GM19372 (cell line): Measurements from ENCODE around the gene PPP2R2D.
"Not testable (repeated sequence)": the region's sequence is repeated elsewhere in the genome, so short reads cannot be mapped to it uniquely, and the experiment has no call there.

Source experiments
- ATAC-seq: cut with Tn5 transposase; IDR thresholded peaks from one replicate; pipeline ENCODE4 v1.9.1; 2021; ENCODE audit warnings: mild to moderate bottlenecking, low read depth, moderate library complexity; ENCODE audit not compliant: unreplicated experiment

Gene PPP2R2D

DNA sequence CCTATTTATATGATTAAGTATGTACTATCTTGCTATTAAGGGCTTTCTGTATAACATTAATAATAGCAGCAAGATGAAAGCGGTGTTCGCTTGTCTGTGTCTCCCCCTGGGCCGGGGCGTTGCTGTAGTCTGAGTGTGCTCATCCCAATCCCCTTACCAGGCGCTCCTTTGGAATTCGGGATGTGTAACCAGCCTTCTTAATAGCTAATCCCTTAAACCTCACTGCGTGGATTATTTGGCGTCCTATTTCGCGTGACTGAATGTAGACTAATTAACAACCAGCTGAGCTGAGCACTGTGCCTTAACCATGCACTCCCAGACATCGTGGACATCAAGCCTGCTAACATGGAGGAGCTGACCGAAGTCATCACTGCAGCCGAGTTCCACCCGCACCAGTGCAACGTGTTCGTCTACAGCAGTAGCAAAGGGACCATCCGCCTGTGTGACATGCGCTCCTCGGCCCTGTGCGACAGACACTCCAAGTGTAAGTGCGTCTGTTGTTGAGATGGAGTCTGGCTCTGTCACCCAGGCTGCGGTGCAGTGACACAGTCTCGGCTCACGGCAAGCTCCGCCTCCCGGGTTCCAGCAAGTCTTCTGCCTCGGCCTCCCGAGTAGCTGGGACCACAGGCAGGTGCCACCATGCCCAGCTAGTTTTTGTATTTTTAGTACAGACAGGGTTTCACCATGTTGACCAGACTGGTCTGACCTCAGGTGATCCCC, 44.3 kb downstream of the PPP2R2D start:
- no peak for ATAC-seq

DNA sequence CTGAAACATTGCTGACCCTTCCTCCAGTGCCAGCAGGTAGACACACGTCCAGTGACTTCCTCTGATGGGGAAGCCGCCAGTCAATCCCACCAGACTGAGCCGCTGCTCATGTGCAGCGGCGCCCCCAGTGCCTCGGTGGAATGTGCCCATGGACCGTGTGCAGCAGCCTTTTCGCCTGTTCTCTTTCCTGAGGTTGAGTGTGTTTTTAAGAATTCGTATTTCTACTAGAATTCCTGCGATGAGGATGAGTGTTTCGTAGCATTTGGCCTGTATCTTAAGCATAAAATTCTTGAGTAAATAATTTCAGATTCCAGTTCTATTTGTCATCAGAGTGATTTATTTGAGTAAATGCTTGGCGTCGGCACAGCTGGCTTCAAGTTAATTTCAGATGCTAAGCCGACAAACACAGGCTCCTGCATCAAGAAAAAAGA, 45.5 kb downstream of the PPP2R2D start:
- no peak for ATAC-seq

DNA sequence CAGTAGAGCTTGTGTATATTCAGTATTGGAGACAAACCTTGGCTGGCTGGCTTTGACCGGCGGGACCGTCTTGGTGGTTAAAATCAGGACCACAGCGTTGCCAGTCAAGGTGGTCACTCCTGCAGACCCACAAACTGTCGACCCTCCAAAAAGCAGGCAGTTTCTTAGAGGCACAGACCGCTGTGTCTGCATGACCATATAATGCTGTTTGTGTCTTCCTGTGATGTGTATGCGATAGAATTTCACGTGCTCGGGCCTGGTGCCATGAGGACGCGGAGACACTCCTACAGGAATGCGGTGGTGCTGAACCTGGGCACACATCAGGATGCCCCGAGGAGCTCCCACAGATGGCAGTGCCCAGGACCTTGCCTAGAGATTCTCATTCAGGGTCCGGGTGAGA, 46.1 kb downstream of the PPP2R2D start:
- ATAC-seq = no peak

DNA sequence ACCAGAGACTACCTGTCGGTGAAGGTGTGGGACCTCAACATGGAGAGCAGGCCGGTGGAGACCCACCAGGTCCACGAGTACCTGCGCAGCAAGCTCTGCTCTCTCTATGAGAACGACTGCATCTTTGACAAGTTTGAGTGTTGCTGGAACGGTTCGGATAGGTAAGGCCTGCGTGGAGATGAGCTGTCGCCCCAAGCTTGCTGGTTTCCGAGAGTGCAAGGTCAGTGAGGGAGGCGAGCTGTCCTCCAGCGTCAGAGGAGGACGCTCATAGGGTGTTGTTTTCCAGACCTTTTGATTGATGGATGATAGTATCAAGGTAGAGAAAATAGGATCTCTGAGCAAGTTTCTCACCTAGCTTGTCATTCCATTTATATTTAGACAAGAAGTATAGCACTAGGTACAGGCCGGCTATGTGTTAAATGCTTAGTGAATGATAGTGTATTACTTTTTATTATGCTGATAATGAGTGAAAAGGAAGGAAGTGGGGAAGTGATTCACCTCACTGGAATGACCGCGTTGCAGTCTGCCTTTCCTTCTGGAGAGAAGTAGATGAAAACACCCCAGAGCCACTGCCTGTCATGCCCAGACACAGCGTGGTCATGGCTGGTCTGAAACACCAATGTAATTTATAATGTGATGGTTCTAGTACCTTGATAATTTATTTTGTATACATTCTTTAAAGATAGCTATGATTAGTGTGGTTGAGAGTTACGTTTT, 47.0 kb downstream of the PPP2R2D start:
- ATAC-seq = no peak

DNA sequence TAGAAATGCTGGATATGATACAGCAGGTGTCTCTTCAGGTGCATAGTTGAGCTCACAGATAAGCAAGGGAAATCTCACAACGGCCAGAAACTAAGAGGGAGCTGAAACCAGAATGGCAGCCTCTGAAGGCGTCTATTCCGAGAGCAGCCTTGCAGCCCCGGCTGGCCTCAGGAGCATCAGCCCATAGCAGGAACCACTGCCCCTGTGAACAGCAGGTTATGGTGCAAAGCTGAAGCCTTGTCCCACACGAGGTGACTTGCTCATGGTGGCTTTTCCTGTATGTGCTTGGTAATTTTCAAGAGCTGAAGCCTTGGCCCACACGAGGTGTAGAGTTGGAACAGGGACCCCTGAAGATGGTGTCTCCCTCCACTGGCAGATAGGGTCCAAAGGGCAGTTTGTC, 47.7 kb downstream of the PPP2R2D start:
- ATAC-seq = no peak

DNA sequence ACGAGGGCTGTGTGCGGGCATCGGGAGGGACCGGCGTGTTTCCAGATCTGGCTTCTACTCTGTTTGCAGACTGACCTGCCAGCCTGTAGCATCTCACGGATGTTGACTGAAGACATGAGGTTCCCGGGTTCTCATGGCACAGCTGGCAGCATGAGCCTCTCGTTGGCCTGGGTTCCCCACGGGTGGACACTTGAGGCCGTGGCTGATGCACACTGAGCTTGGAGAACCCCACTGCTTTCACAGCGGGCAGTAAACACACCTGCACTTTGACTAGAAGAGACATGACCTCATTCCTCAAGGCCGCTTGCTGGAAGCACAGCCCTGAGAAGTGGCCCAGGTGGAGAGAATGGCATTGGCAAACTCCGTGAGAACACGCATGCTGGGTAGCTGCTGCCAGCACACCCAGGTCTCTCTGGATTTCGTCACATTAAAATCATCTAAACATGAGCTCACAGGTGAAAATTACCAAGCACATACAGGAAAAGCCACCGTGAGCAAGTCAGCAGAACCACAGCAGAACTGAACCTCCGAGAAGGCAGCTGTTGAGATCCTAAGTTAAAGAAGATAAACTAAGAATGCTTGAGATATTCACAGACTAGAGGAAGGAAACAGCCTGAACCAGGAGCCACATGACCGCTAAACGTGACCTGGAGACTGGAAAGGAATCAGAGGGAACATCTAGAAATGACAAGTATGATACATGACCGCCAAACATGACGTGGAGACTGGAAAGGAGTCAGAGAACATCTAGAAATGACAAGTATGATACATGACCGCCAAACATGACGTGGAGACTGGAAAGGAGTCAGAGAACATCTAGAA, 48.4 kb downstream of the PPP2R2D start:
- no peak for ATAC-seq

DNA sequence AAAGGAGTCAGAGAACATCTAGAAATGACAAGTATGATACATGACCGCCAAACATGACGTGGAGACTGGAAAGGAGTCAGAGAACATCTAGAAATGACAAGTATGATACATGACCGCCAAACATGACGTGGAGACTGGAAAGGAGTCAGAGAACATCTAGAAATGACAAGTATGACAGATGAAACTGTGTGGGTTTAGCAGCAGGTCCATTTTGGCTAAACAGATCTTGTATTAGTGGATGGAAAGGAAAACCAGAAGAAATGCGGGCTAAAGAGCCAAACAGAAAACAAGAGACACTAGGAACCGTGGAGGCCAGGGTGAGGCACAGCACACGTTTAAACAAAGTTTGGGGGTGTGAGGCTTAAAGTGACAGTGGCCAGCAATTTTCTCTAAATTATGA, 49.1 kb downstream of the PPP2R2D start:
- ATAC-seq = not testable (repeated sequence)

DNA sequence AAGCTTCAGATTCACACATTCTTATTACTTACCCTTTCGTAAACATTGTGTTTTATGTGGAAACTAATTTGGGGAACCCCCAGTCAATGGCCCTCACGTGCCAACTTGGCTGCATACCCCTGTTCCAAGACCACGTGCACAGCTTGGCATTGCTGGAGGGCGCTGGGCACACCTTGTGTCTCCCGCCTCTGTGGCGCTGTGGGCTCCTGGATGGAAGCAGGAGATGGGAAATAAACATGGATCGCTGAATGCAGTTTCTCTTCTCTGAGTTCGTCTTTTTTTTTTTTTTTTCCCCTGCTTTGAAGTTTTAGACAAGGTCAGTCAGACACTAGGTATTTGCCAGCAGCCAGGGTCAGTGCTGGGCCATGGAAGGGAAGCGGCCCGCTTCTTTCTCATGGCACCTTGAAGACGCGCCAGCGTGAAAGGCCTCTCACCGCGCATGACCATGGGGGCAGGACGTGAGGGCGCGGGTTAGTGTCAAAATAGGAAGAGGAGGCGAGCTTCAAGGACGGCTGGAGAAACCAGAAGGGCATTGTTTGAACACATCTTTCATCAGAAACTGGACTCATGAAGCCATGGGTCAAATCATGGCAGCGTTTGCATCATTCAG, 53.7 kb downstream of the PPP2R2D start:
- no peak for ATAC-seq

DNA sequence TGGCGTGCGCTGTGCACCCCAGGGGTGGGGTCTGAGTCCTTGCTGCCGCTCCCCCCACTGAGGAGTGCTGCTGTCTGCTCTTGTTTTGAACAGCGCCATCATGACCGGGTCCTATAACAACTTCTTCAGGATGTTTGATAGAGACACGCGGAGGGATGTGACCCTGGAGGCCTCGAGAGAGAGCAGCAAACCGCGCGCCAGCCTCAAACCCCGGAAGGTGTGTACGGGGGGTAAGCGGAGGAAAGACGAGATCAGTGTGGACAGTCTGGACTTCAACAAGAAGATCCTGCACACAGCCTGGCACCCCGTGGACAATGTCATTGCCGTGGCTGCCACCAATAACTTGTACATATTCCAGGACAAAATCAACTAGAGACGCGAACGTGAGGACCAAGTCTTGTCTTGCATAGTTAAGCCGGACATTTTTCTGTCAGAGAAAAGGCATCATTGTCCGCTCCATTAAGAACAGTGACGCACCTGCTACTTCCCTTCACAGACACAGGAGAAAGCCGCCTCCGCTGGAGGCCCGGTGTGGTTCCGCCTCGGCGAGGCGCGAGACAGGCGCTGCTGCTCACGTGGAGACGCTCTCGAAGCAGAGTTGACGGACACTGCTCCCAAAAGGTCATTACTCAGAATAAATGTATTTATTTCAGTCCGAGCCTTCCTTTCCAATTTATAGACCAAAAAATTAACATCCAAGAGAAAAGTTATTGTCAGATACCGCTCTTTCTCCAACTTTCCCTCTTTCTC, 55.0 kb downstream of the PPP2R2D start:
- no peak for ATAC-seq

DNA sequence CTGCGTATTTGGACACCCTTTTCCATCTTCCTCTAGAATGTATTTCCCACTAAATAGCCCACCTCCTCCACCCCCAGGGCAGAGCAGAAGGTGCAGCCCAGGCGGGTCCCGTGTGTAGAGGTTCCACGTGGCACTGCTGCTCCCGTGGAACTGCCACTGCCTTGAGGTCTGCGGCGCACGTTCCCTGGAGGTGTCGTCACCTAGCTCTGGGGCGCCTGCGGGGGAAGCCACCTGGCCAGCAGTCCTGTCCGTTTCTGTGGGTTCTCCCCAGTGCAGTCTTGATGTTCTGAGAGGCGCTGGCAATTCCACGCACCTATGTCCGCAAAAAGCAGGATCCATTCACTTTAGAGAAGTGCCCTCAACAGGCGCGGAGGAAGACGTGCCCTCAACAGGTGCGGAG, 59.0 kb downstream of the PPP2R2D start:
- no peak for ATAC-seq

DNA sequence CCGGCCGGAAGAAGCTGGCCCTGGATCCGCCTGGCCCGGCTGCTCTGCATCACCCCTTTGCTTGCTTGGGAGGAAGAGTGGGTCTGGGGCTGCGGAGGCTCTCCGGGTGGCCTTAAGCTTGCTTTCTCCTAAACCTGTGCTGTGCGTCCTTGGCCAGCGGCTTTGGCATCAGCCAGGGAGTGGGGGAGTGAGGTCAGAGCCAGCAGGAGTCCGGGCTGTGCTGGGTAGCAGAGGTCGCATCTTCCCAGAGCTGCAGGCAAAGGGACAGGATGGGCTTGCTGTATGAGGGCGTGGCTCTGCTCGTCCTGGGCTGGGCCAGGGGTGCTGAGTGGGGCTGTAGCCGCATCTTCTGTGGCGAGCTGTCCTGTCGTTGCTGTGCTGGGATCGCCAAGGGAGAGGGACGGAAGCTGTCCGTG, 59.8 kb downstream of the PPP2R2D start:
- ATAC-seq = no peak

DNA sequence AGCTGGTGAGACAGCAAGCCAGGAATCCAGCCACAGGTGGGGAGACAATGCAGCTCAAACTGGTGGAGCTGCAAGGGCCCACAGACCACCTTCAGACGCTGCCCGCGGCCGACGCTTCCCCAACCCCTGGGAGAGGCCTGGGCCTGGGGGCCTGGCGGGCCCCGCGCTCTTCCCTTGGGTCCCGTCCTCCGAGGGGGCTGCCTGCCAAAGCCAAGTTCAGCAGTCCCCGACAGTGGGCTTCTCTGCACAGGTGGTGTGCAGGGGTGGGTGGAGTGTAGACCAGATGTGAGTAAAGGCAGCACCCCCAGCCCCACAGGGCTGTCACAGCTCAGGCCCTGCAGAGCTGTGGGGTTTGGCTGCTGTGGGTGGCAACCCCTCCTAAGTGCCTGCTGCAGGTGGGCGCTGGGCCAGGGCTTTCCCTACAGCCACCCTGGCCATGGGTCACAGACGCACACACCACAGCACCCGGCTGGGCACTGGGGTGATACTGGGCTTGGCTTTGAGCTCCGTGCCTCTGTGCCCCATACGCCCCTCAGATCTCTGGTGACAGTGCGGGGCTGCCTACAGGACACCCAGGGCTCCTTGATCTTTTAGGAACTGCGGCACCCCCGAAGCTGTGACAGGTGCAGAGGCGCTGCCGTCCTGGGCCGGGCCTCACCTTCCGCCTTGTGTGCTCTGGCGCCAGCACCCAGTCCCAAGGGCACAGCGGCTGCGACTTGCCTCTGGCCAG, 60.4 kb downstream of the PPP2R2D start:
- no peak for ATAC-seq

DNA sequence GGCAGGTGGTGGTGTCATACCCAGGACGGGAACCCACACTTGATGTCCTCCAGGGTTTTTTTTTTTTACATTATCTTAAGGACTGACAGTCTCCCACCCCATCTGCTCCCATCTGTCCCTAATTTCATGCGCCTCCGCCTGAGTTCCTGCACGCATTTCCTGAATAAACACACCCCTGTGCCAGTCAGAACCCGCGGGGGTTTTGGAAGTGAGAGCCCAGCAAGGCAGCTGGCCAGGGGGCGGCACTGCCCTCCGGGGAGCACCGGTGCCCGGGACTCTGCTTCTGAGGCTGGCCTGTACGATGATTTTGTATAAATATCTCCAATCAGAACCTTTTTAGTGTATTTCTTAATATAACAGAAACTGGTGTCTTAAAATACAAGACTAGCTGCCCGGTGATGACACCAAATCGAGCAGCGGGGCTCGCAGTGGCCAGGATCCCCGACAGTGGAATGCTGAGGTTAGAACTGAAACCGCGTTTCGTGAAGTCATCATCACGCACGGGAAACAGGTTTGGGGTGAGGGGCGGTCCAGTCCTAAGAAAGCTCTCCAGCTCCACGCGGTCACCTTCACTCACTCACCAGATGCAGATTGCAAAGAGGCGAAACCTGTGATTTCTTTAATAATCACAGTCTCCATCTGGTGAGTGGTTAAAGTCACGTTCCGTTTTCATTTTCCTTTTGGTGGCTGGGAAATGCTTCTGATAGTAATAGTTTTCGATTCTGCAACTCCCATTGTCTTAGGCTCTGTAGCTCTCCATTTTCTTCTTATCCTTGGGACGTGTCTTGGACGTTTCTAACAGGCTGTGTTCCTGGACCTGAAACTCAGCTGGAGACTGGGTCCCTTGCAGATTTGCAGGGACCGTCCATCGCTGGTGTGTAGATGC, 61.2 kb downstream of the PPP2R2D start:
- no peak for ATAC-seq

DNA sequence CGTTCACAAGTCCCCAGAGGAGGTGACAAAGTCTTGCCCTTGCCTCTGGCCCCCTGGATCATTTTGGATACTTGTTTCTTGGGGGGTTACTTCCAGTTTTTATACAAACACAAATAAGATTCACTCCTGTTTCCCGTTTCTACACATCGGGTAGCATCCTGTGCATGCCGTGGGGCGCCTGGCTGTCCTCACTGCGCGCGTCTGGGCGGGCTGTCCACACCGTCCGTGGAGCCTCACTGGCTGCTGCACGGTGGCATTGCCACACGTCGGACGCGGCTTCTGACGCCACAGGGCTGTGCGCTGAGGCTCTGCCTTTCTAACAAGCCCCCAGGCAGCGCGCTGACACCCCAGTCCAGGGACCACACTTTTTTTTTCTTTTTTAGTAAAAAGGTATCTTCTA, 62.5 kb downstream of the PPP2R2D start:
- no peak for ATAC-seq

DNA sequence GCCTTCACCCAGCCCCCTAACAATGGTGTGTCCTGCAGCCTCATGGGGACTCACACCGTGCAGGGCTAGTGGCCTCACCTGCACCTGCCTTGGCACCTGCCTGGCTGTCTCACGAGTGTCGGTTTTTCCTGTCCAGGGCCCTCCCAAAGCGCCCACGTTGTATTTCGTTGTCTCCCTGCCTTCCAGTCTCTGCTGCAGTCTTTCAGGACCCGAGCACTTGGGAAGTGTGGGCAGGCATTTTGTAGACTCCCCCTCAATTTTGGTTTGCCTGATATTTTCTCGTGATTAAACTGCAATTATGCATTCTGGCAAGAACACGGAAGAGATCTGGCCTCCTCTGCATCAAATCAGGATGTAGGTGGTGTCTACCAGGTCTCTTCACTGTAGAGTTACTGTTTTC, 63.0 kb downstream of the PPP2R2D start:
- ATAC-seq = no peak

DNA sequence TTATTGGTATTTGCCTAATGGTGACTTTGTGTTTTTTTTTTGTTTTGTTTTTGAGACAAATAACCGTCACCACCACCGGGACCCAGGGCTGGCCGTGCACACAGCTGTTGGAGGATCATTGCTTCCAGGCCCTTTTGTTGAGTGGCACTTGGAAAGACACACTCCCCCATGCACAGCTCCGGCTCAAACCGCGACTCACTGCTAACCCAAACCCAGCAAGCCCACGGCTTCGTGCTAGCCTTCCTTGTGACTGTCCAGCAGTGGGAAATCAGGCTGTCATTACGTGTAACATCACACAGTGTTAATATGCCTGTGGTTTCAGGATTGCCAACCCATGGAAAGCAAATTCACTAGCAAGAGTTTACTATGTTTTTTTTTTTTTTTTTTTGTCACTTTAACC, 63.5 kb downstream of the PPP2R2D start:
- no peak for ATAC-seq

DNA sequence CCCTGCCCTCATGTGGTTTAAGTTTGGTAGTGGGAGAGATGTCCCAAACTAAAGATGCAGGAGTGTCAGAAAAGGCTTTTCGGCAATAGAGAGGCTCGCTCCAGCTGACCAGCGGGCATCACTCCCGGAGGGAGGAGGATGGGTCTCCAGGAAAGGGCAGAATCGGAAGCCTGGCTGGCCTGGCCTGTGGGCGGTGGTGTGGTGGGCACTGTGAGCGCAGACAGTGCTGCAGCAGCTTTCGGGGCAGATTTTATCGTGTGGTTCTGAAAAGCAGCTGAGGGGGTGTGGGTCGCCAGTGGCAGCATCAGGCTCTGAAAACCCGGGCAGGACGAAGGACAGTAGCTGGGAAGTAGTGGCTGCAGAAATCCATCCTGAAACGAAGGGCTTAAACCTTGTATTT, 68.1 kb downstream of the PPP2R2D start:
- ATAC-seq = no peak

DNA sequence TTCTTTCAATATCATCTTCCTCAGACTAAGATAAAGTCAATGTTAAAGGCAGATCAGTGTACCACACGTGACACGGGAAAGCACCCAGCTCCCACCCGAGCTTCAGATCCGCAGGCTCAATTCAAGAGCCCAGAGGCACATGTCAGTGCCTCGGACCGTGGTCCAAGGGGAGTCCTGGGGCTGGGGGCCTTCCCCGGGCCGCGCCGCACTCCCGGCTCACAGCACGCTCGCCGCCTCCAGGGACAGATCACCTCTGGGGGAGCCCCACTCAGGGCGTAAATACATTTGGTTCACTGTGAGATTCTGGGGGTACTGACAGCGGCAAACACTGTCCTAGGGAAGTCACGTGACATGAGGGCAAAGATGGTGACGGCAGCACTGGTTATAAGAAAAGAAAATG, 70.1 kb downstream of the PPP2R2D start:
- no peak for ATAC-seq

DNA sequence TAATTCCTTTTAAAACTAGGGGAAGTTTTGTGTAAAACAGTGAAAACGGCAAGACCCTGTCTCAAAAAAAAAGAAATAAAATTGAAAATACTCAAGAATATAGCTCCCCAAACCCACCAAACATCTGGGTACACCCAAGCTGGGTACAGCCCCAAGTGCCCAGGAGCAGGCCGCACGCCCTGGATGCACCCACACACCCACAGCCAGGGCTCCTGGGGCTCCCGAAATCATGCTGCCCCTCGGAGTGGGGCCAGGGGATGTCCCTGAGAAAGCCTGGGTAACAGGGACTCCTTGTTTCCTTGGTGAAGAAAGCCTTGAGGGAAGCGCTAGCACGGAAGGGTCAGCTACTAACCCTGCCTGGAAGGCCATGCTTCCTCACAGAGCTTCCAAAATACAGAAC, 70.8 kb downstream of the PPP2R2D start:
- no peak for ATAC-seq
